ENCODE measurements around the gene CSF1R.

GRCh38 chr5:150120617-150121447, 34.5 kb upstream of the CSF1R start:
- TF ChIP-seq CTCF (conservative IDR thresholded peaks at IDR 0.05; ENCODE audit: low read depth, low read length) (no peak), EZH2 (IDR thresholded peaks at IDR 0.05; ENCODE audit: borderline replicate concordance, low read depth, low read length, poor library complexity, severe bottlenecking) (no peak)
